CD4-positive, alpha-beta T cell treated with Interleukin-6 at 100 ng/mL for 8 hours (primary cell): ENCODE measurements around the gene SCAPER.
"Not testable (repeated sequence)": the region's sequence is repeated elsewhere in the genome, so short reads cannot be mapped to it uniquely, and the experiment has no call there.

ENCODE experiments used
- DNase-seq: peaks from one replicate; pipeline ENCODE4 v3.0.0-alpha.2; 2020; ENCODE audit warnings: mixed read lengths, low spot score

The SCAPER gene

DNA sequence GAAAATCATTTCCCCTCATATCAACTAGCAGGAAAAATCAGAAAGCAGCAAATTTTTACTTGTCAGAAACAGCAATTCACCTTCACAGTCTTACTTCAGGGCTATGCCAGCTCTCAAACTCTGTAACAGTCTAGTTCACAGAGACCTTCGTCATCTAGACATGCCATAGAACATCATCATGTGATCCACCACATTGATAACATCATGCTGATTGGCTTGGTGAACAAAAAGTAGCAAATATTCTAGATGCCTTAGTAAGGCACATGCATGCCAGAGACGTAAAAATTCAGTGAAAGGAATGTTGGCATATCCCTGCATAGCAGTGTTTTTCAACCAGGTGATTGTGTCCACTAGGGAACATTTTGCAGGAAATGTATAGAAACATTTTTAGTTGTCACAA is 8.6 kb upstream of the SCAPER start:
- no peak for DNase-seq

DNA sequence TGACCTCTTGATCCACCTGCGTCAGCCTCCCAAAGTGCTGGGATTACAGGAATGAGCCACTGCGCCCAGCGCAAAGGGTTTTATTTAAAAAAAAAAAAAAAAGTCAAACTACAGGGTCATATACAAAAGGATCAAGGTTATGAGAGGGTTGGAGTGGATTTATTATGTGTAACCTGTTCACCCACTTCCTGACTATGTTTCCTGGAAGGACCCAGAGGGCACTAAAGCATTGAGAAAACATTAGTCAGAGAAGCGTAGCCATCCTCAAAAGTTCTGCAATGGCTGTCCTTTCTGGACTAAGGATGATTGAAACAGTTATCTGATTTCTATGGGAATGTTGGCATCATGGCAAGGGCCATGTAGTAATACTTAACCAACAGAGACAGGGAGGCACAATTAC is 7.3 kb upstream of the SCAPER start:
- no peak for DNase-seq

GRCh38 chr15:76905855-76906254 is 715 bp upstream of the SCAPER start:
- DNase-seq: no peak

DNA sequence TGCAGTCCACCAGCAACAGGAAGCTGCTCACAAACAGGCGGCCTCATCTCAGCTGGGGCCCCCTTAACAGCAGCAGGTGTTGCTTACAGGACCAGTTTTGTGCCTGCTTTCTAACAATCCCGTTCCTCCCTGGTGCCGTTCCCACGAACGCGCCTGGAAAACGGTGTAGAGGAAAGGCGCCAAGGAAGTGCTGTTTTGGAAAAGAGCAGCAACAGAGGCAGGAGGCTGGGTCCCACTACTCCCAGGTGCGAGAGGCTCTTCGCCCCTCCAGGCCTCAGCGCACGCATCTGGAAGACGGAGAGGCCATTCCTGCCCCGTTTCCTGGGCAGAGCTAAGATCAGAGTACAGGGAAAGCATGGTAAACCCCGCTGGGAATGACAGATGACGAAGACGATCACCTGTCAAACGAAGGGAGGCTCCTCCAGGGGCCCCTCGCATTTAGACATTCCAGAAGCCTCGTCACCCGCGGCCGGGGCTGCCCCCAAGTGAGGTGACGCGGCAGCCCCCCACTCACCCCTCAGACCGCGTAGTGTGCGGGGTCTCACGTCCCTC is 603 bp downstream of the SCAPER start:
- peak; percentile 4 for DNase-seq

- DNase-seq: peak; percentile 21
Measured at GRCh38 chr15:76903251-76903681, 1.9 kb downstream of the SCAPER start.

DNA sequence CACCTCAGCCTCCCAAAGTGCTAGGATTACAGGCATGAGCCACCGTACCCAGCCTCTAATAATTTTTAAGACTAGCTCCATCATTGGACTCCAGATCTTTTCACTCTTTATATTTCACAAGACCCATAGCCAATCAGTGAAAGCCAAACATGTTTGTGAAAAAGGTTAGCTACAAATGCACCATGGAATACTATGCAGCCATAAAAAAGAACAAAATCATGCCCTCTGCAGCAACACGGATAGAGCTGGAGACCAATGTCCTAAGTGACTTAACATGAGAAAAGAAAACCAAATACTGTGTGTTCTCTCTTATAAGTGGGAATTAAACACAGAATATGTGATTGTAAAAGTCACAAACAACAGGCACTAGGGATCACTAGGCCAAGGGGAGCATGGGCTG is 3.2 kb downstream of the SCAPER start:
- no peak for DNase-seq

- not testable (repeated sequence) for DNase-seq
Measured at GRCh38 chr15:76899931-76900310, 5.2 kb downstream of the SCAPER start.

GRCh38 chr15:76899176-76899930 is 5.8 kb downstream of the SCAPER start:
- not testable (repeated sequence) for DNase-seq

- no peak for DNase-seq
Measured at GRCh38 chr15:76898102-76898501, 7.0 kb downstream of the SCAPER start.

- DNase-seq: no peak
Measured at GRCh38 chr15:76894174-76894573, 11.0 kb downstream of the SCAPER start.

- not testable (repeated sequence) for DNase-seq
Measured at GRCh38 chr15:76892836-76893235, 12.3 kb downstream of the SCAPER start.

DNA sequence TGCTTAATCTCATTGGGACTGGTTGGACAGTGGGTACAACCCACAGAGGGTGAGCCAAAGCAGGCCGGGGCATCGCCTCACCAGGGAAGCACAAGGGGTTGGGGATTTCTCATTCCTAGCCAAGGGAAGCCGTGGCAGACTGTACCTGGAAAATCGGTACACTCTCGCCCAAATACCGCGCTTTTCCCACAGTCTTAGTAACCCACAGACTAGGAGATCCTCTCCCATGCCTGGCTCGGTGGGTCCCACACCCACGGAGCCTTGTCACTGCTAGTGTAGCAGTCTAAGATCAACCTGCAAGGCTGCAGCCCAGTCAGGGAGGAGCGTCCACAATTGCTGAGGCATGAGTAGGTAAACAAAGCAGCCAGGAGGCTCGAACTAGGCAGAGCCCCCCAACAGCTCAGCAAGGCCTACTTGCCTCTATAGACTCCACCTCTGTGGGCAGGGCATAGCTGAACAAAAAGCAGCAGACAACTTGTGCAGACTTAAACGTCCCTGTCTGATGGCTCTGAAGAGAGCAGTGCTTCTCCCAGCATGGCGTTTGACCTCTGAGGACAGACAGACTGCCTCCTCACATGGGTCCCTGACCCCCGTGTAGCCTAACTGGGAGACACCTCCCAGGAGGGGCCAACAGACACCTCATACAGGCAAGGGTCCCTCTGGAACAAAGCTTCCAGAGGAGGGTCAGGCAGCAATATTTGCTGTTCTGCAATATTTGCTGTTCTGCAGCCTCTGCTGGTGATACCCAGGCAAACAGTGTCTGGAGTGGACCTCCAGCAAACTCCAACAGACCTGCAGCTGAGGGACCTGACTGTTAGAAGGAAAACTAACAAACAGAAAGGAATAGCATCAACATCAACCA is 17.6 kb downstream of the SCAPER start:
- not testable (repeated sequence) for DNase-seq

GRCh38 chr15:76885212-76885611 is 19.9 kb downstream of the SCAPER start:
- no peak for DNase-seq

DNA sequence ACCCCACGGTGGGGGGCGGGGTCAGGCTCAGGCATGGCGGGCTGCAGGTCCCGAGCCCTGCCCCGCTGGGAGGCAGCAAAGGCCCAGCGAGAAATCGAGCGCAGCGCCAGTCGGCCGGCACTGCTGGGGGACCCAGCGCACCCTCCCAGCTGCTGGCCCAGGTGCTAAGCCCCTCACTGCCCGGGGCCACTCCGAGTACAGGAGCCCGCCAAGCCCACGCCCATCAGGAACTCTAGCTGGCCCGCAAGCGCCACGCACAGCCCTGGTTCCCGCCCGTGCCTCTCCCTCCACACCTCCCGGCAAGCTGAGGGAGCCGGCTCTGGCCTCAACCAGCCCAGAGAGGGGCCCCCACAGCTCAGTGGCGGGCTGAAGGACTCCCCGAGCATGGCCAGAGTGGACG is 29.2 kb downstream of the SCAPER start:
- no peak for DNase-seq

DNA sequence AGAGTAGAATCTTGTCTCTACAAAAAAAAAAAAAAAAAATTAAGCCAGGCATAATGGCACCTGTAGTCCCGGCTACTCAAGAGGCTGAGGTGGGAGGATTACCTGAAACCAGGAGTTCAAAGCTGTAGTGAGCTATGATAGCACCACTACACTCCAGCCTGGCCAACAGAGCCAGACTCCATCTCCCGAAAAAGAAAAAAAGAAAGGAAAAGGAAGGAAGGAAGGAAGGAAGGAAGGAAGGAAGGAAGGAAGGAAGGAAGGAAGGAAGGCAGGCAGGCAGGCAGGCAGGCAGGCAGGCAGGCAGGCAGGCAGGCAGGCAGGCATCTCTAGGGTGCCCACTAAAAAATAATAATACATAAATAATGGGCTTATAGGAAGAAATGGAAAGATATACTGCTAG is 32.1 kb downstream of the SCAPER start:
- DNase-seq: not testable (repeated sequence)

- DNase-seq: no peak
Measured at GRCh38 chr15:76871930-76872329, 33.2 kb downstream of the SCAPER start.

- DNase-seq: no peak
Measured at GRCh38 chr15:76868740-76869139, 36.4 kb downstream of the SCAPER start.

DNA sequence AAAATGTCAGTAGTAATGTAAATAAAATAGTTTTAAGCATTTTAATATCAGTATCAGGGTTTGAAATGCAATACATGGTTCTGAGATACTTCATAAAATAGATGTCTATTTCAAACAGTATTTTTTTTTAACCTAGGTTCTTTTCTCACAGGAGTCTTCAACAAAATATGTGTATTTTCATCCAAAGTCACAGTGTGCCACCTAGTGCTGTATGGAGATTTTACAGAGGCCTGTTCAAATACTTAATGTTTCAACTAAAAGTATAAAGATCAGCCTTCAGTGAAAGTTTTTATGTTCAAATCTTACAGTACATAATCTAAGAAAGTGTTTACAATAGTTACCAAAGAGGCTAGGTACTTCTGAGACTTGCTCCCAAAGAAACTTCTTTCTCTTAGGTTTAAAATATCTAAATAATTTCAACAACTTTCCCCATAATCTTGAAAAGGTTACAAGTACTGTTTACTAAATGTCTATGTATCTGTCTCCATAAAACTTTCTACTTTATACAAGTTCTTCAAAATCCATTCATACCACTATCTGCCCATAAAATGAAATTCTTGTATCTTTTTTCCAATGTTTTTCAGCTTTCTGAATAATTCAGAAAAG is 38.3 kb downstream of the SCAPER start:
- no peak for DNase-seq

DNA sequence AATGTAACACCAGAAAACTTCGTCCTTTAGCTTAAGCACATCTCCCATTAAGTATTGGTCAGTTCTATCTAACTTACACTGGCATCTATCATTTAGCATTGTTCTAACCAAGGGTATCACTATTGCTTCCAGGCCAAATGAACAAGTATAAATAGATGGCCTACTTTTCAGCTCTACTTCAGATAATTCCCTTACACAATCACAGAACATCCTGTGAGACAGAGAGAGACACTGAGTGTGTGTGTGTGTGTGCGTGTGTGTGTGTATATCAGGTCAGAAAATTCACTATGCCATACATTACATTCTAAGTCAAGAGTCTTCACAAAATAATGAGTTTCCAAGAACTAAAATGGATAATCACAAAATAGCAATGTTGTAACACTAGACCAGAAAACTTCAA is 39.1 kb downstream of the SCAPER start:
- DNase-seq: no peak

DNA sequence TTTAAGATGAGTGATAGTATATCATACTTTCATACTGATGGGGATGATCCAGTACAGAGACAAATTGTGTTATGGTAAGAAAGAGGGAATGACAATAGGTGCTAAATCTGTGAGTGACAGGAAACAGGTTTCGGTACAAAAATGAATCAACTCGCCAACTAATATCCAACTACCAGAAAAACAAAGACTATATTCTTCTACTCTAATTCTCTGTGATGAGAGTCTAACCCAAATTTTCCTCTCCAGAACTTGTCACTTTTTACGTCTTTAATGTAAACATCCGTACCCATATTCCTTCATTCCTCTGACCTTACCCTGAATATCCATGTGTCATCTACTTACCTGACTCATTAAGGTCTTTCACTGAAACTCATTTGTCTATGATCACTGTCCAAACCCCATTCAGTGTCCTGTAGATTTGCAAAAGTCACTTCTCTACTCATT is 39.6 kb downstream of the SCAPER start:
- no peak for DNase-seq

- no peak for DNase-seq
Measured at GRCh38 chr15:76864586-76864985, 40.6 kb downstream of the SCAPER start.

DNA sequence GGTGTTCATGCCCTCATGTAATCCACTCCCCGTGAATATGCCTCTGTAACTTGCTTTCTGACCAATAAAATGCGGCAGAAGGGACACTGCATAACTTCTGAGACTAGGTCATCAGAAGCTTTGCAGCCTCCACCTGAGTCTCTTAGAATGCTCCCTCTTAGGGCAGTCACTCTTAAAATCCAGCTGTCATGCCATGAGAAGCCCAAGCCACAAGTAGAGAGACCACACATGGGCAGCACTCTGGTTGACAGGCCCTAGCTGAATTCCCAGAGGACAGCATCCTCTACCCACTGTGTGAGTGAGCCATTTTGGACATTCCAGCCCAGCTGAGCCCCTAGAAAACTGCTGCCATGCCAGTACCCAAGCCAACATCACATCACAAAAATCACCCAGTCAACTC is 41.4 kb downstream of the SCAPER start:
- DNase-seq: no peak

GRCh38 chr15:76863123-76863522 is 42.0 kb downstream of the SCAPER start:
- no peak for DNase-seq
